ENCODE results near the gene CLMN. TPM values are rescaled to one million over a fixed set of nuclear protein-coding genes. Genes with fewer than 3 reads are reported as not detected.

Gene CLMN
- total RNA-seq, 1 experiment from 2014 or later, result 33.4 TPM

- Histone ChIP-seq H3K79me2 (ENCODE audit: insufficient read depth, low read length) (peaks cover 95% of the 10 kb centered on the region), H2AFZ (ENCODE audit: low read depth, low read length, poor library complexity, severe bottlenecking) (no peak overlapping the region), H4K20me1 (ENCODE audit: insufficient read depth) (peaks cover 5% of the 10 kb centered on the region; the same call in 1 of the 2 replicates), H3K36me3 (ENCODE audit: control insufficient read depth in 1 of 2, insufficient read depth in 2 of 2, low read length in 2 of 2) (peaks cover 4 to 5% of the 10 kb centered on the region in 2 experiments; a peak in 1 of 4 replicates), H3K9me2 (ENCODE audit: insufficient read depth) (no peaks in the 10 kb centered on the region), H3K27me3 (ENCODE audit: insufficient read depth, low read length) (no peaks in the 10 kb centered on the region), H3K27ac (ENCODE audit: low read depth, low read length) (no peak overlapping the region), H3K9ac (ENCODE audit: low read length) (no peak overlapping the region), H3K4me1 (ENCODE audit: control insufficient read depth in 1 of 2, insufficient read depth in 2 of 2, low read length in 2 of 2) (no peaks in the 10 kb centered on the region), H3K4me3 (replicated peaks in 1 of 2; ENCODE audit: low read depth in 1 of 2, low read length in 2 of 2) (no peak overlapping the region), H3K9me3 (ENCODE audit: control insufficient read depth in 1 of 2, insufficient read depth in 1 of 2, low read depth in 1 of 2, low read length in 2 of 2) (no peaks in the 10 kb centered on the region), H3K4me2 (ENCODE audit: low read length) (no peak overlapping the region)
- POLR2A ChIA-PET, result no interaction called here
- TF ChIP-seq POLR2A (IDR thresholded peaks at IDR 0.05; ENCODE audit: borderline replicate concordance, extremely low read depth, insufficient read depth, insufficient read length) (no peak), EZH2phosphoT487 (IDR thresholded peaks at IDR 0.05; ENCODE audit: borderline replicate concordance) (no peak), CTCF (IDR thresholded peaks at IDR 0.05 in 2 of 3, conservative IDR thresholded peaks at IDR 0.05 in 1 of 3; ENCODE audit: borderline replicate concordance in 1 of 3, insufficient read depth in 1 of 3, low read depth in 2 of 3, low read length in 2 of 3) (no peak), MAX (IDR thresholded peaks at IDR 0.05) (no peak), REST (IDR thresholded peaks at IDR 0.05; ENCODE audit: low read depth) (no peak), CEBPB (IDR thresholded peaks at IDR 0.05; ENCODE audit: low read depth) (no peak), ZNF274 (IDR thresholded peaks at IDR 0.05; ENCODE audit: low read depth, low read length) (no peak), EGR1 (IDR thresholded peaks at IDR 0.05; ENCODE audit: low read depth) (no peak), POLR2AphosphoS5 (IDR thresholded peaks at IDR 0.05; ENCODE audit: low read depth, low read length) (no peak), CBX3 (IDR thresholded peaks at IDR 0.05; ENCODE audit: low read depth) (no peak), YY1 (IDR thresholded peaks at IDR 0.05; ENCODE audit: extremely low read depth, insufficient replicate concordance, low read depth, low read length) (no peak), ZBTB33 (IDR thresholded peaks at IDR 0.05; ENCODE audit: extremely low read depth, insufficient replicate concordance, low read length) (no peak), ELF1 (IDR thresholded peaks at IDR 0.05; ENCODE audit: borderline replicate concordance, low read depth) (no peak)
- no TSS peak for BruUV-seq (replicated peaks)
- CTCF ChIA-PET, result no interaction called here
- intact Hi-C loops (cut with micrococcal nuclease), result no loop called here
- no peak for ATAC-seq
- DNase-seq (ENCODE audit: low read depth, low spot score), result no peak
- RAD21 ChIA-PET (ENCODE audit: low non-redundant PET in 1 of 2, low total read pairs in 2 of 2, uncharacterized antibody in 2 of 2, unreplicated experiment in 2 of 2), result no interaction called here
Measured at GRCh38 chr14:95137164-95137803, 182.4 kb downstream of the CLMN start.
